GM12865 (cell line): ENCODE measurements around the gene CPSF6.
A peak's percentile ranks its signal among the peaks of the same experiment; 100 is the strongest.

Source experiments
- DNase-seq: peaks from one replicate; pipeline ENCODE4 v3.0.0; 2010; ENCODE audit warnings: low read depth
- H3K4me3 ChIP-seq: 2 replicates; pipeline ENCODE4 v1.5.1; 2011; ENCODE audit warnings: mild to moderate bottlenecking, low read depth, low read length, control low read depth
- CTCF ChIP-seq: IDR thresholded peaks from 2 replicates; pipeline ENCODE4 v1.5.1; 2011; ENCODE audit warnings: low read length, control low read depth, low read depth, inconsistent platforms; ENCODE audit not compliant: insufficient read depth; ENCODE audit errors: missing control alignments

CPSF6 gene

GRCh38 chr12:69274861-69275260, 35.5 kb downstream of the CPSF6 start:
- H3K4me3 ChIP-seq, result no peak overlapping the region
- no peak for DNase-seq
- TF ChIP-seq CTCF, result no peak

- DNase-seq, result no peak
- no peak for TF ChIP-seq CTCF
- H3K4me3 ChIP-seq, result no peak overlapping the region
Measured at GRCh38 chr12:69275471-69275891, 36.1 kb downstream of the CPSF6 start.

GRCh38 chr12:69278814-69279782, 39.7 kb downstream of the CPSF6 start:
- DNase-seq, result no peak
- no peak for TF ChIP-seq CTCF
- H3K4me3 ChIP-seq, result no peak overlapping the region

GRCh38 chr12:69284131-69284530, 44.8 kb downstream of the CPSF6 start:
- no peak for TF ChIP-seq CTCF
- no peak overlapping the region for H3K4me3 ChIP-seq
- DNase-seq, result no peak

GRCh38 chr12:69287556-69287955, 48.2 kb downstream of the CPSF6 start:
- no peak overlapping the region for H3K4me3 ChIP-seq
- DNase-seq, result no peak
- TF ChIP-seq CTCF, result no peak

- TF ChIP-seq CTCF, result peak; percentile 99
- peak; percentile 90 for DNase-seq
- no peak overlapping the region for H3K4me3 ChIP-seq
Measured at GRCh38 chr12:69290545-69291277, 51.3 kb downstream of the CPSF6 start.
